GM19395 (cell line): ENCODE measurements around the gene LCE2A.
"Not testable (repeated sequence)": the region's sequence is repeated elsewhere in the genome, so short reads cannot be mapped to it uniquely, and the experiment has no call there.

Source experiments
- ATAC-seq: cut with Tn5 transposase; IDR thresholded peaks from one replicate; pipeline ENCODE4 v1.9.1; 2021; ENCODE audit warnings: mild to moderate bottlenecking, moderate library complexity; ENCODE audit not compliant: unreplicated experiment

Gene LCE2A, protein sequence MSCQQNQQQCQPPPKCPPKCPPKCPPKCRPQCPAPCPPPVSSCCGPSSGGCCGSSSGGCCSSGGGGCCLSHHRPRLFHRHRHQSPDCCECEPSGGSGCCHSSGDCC

DNA sequence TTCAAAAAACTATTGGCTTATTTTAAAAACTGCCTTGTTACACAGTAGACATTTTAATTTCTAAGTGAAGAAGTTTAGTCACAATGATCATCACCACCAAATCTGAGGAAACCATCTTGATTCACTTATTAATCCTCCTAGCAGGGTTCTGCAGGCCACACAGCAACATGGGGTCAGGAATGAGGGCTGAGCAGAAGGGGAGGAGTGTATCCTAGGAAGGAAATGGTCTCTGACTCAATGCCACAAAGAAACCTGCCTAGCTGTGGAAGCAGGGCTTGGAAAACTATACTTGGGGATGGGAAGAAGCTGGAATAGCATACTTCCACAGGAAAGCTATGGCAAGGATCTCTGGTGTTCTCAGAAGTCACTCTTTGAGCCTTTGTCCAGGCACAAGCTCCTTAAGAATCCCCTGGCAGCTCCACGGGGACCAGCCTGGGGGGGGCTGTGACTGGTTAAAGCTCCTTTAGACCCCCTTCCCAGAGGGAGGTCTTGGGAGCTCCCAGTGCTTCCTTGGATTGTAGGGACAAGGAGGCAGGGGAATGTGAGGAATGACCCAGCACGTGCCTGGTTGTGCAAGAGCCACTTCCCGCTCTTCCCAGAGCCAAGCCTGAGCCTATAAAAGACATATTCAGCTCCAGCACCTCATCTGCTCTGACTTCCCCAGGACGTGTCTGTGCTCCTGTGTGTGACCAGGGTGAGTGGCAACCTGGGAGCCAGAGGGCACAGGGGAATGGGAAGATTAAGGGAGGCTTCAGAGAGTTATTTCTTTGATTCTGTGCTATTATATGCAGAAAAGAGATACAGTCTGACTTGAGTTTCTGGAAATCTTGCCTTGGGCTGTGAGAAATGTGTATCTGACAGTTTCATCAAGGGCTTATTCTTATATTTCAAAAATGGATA, at the start of gene LCE2A:
TSS of gene LCE2A (plus strand) at position 645 of the 900 bp plus-strand sequence. CDS start 557 bp downstream, outside the sequence.
- ATAC-seq: no peak

DNA sequence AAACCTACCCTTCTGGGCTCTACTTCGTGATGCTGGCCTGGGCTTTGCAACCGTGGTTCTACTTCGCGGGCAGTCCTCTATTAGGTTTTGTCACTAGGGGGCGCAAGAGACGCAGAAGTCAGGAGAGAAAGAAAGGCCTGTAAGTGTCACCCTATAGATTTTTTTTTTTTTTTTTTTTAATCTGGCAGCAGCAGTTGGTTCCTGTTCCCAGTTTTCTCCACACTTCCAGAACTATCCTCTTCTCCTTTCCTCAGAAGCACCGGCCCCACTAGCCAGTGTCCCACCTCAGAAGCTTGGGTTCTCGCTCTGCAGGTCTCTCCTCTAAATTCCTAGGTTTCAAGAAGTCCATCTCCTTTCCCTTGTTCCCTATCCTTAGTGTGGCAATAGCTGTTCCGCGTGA, 44.0 kb upstream of the LCE2A start:
- no peak for ATAC-seq

DNA sequence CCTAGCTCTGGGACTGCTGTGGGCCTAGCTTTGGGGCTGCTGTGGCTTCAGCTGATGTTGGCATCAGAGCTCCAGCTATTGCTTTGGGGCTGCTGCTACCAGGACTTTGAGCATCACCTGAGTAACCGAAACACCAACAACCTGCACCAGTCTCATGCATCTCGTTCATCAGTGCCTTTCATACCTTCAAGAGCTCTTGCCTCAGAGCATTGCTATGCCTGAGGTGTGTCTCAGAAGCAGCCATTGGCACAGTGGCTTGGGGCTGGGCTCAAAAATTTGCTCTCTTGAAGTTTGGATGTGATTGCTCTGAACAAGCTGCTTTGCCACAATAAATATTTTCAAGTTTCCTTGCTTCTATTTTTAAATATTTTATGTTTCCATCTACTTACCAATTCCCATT, 41.7 kb upstream of the LCE2A start:
- ATAC-seq: no peak

DNA sequence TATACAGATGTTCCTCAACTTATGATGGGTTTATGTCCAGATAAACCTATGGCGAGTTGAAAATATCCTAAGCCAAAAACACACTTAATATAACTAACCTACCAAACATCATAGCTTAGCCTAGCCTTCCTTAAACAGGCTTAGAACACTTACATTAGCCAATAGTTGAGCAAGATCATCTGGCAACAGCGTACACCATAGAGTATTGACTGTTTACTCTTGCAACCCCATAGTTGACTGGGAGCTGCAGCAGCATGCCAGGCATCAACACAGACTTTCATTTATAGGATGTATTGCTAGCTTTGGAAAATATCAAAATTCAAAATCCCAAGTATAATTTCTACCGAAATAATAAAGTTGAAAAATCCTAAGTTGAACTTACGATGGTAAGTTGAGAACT, 40.5 kb upstream of the LCE2A start:
- ATAC-seq: no peak

DNA sequence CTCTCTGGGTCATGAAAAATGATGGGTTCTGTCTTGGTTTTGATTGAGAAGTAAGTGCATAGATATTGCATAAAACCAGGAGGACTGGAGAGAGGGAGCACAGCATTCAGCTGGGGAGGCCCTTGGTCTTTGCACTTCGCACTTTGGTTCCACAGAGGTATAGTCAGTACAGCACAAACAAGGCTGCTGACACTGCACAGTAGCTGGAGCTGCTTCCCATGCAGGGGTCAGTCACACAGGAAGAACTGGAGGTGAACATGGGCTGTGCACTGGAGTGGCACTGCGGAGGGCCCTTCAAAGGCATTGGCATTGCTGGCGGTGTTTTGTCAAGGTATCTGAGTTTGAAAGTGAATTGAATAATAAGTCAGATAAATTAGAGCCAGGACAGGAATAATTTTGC, 39.5 kb upstream of the LCE2A start:
- ATAC-seq: no peak

DNA sequence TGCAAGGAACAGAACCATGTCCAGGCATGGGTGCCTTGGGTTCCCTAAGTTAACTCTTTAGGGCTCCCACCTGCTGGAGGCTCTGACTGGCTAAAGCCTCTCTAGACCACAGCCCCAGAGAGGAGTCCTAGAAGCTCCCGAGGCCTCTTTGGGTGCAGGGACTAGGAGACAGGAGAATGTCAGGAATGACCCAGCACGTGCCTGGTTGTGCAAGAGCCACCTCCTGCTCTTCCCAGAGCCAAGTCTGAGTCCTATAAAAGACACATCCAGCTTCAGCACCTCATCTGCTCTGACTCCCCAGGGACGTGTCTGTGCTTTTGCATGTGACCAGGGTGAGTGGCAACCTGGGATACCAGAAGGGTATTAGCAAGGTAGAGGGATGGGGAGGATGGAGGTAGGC, 35.0 kb upstream of the LCE2A start, which contains the start of gene LCE2D:
TSS of gene LCE2D (plus strand) at position 283 of the 400 bp plus-strand sequence. CDS start 726 bp downstream, outside the sequence.
- no peak for ATAC-seq

DNA sequence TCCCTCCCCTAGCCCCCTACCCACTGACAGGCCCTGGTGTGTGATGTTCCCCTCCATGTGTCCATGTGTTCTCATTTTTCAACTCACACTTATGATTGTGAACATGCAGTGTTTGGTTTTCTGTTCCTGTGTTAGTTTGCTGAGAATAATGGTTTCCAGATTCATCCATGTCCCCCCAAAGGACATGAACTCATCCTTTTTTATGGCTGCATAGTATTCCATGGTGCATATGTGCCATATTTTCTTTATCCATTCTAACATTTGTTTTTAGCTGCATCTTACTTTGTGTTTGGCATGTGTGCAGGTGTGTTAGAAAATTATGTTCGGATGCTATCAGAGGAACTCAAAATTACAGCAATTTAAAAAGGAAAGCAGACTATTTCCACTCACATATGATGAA, 32.0 kb upstream of the LCE2A start:
- not testable (repeated sequence) for ATAC-seq

DNA sequence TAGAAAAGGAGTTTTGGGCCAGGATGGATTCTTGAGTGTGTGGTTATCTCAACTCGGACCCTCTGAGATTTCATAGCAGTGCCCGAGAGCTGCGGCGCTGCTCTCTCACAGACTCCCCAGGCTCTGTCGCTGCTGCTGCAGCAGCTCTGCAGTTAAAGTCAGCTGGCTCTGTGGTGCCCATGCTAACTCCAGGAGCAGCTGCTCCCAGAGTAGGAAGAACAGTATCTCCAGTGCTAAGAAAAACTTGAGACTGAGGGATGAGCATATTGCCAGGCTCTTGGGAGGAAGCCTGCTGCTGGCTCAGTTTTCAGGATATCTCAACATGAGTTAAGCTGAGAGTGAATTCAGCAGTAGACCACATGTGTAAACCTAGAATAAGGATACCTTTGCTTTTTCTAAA, 30.5 kb upstream of the LCE2A start:
- no peak for ATAC-seq

DNA sequence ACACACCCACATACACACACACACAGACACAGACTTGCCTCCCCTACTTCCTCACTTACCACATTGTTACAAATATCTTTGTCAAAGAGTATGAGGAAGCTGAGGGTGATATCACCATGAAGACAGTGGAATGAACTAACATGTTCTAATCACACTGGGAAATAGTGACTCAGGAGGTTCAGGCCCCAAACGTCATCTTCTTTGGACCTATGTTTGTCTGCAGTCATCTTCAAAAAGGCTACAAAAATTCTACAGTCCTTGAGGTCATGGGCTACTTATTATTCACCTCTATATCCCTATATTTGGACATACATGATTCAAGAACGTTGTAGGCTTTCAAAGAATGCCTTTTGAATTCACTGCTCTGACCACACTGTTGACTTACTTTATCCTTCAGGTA, 25.1 kb upstream of the LCE2A start:
- no peak for ATAC-seq

DNA sequence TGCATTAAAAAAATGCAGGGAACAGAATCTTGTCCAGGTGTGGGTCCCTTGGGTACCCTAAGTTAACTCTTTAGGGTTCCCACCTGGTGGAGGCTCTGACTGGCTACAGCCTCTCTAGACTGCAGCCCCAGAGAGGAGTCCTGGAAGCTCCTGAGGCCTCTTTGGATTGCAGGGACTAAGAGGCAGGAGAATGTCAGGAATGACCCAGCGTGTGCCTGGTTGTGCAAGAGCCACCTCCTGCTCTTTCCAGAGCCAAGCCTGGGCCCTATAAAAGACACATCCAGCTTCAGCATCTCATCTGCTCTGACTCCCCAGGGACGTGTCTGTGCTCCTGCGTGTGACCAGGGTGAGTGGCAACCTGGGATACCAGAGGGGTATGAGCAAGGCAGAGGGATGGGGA, 23.2 kb upstream of the LCE2A start, which contains the start of gene LCE2C:
TSS of gene LCE2C (plus strand) at position 297 of the 400 bp plus-strand sequence. CDS start 737 bp downstream, outside the sequence.
- not testable (repeated sequence) for ATAC-seq

DNA sequence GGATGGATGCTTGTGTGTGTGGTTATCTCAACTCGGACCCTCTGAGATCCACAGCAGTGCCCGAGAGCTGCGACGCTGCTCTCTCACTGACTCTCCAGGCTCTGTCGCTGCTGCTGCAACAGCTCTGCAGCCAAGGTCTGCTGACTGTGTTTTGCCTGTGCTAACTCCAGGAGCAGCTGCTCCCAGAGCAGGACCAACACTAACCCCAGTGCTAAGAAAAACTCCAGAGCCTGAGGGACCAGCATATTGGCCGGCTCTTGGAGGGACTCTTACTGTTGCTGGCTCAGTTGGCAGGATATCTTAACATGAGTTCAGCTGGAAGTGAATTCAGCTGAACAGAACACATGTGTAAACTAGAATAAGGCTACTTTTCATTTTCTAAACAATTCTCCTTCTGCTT, 18.7 kb upstream of the LCE2A start:
- no peak for ATAC-seq

DNA sequence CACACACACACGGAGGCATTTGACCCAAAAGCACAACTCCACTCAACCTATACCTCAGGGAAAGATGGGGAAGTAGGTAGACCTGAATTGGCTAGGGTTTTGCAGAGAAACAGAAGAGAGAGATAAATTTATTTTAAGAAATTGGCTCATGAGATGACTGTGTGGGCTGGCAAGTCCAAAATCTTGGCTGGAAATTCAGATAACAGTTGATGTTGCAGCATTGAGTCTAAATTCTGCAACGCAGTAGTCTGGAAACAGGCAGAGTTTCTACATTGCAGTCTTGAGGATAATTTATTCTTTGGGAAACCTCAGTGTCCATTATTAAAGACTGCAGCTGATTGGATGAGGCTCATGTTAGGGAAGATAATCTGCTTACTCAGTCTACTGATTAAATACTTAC, 16.5 kb upstream of the LCE2A start:
- ATAC-seq: no peak

DNA sequence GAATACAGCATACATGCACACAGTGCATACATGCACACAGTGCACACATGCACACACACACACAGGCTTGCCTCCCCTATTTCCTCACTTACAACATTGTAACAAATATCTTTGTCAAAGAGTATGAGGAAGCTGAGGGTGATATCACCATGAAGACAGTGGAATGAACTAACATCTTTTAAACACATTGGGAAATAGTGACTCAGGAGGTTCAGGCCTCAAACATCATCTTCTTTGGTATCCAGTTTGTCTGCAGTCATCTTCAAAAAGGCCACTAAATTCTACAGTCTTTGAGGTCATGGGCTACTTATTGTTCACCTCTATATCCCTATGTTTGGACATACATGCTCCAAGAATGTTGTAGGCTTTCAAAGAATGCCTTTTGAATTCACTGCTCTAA, 14.3 kb upstream of the LCE2A start:
- no peak for ATAC-seq

DNA sequence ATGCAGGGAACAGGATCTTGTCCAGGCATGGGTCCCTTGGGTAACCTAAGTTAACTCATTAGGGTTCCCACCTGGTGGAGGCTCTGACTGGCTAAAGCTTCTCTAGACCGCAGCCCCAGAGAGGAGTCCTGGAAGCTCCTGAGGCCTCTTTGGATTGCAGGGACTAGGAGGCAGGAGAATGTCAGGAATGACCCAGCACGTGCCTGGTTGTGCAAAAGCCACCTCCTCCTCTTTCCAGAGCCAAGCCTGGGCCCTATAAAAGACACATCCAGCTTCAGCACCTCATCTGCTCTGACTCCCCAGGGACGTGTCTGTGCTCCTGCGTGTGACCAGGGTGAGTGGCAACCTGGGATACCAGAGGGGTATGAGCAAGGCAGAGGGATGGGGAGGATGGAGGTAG, 12.3 kb upstream of the LCE2A start, which contains the start of gene LCE2B:
TSS of gene LCE2B (plus strand) at position 301 of the 400 bp plus-strand sequence. CDS start 721 bp downstream, outside the sequence.
- not testable (repeated sequence) for ATAC-seq

DNA sequence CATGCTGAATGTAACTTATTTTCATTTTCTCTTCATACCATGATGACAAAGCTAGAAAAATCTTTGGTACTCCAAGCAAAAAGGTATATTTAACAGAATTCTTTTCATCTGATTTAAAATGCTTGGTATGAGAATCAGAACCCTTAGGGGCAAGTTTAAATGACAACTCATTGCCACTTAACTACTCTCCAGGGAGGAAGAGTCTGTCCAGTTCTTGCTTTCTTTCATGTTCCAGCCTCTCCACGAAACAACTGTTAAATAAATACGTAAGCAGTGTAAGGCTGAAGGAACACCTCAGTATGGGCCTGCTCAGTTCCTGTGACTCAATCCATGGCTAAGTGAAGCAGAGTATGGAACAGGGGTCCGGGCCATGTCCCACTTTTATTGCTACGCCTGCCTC, 1.6 kb downstream of the LCE2A start:
- no peak for ATAC-seq

DNA sequence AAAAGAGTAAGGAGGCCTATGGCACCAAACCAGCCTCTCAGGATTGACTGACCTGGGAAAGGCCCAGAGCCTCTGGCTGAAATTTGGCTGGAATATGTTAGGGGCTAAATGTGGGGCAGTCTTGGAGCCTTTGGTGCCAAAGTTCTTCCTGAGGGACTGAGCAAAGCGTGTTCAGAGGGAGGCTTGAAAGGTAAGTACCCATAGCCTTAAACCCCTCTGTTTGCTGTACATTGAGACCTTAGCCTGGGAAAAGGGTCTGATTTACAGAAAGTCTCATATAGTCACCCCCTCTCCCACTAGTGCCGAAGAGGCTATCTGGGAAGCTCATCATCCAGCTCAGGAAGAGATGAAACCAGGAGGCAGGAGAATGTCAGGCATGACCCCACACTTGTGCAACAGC, 9.7 kb downstream of the LCE2A start, which contains the start of gene LCE4A:
TSS of gene LCE4A (plus strand) at position 301 of the 400 bp plus-strand sequence. CDS start 916 bp downstream, outside the sequence.
- no peak for ATAC-seq

DNA sequence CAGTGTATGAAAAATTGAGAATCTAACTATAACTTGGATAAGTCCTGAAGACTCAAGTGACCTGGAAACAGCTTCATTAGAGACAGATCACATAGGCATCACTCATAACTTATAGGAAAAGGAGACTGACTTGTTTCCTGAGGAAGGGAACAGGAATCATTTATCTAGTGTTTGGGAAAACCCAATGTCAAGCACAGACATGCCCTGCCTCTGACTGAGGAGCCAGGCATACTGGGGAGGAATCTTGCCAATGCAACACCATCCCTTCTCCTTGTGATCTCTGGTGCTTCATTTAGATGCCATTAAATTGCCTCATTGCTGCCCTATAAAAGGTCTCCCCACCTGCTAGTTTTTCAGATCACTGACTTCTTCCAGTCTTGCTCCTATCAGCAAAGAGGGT, 20.1 kb downstream of the LCE2A start:
- no peak for ATAC-seq

DNA sequence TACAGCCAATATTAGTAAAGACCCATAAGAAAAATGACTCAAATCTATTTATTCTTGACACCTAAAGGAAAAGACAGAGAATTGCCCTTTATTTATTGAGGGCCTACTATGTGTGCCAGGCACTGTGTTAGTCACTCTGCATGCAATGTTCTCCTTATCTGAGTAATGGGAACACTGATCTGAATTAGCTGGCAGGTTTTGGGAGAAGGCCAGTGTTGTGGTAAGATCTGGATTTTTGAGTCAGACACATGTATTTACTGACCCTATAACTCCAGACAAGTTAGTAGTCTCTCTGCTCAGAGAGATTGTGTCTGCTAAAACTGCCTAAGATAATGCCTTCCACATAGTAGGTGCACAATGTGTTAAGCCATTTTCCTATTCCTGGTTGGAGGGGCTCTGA, 27.1 kb downstream of the LCE2A start:
- no peak for ATAC-seq

DNA sequence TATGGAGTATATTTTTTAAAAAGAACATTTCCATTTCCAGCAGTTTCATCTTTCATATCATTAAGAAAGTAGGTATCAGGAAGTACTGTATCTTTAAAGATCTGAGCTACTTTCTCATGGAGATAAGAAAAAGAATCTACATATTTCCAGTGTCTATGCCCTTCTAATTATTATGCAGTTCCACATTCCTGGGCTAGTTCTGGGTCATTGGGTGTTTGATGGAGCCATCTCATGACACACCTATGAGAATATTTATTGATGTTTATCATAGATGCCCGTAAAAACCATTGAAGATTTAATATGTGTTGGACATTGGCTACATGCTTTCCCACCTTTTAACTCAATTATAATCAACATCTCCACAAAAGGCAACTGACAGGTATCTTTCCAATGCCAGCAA, 30.8 kb downstream of the LCE2A start:
- ATAC-seq: no peak

DNA sequence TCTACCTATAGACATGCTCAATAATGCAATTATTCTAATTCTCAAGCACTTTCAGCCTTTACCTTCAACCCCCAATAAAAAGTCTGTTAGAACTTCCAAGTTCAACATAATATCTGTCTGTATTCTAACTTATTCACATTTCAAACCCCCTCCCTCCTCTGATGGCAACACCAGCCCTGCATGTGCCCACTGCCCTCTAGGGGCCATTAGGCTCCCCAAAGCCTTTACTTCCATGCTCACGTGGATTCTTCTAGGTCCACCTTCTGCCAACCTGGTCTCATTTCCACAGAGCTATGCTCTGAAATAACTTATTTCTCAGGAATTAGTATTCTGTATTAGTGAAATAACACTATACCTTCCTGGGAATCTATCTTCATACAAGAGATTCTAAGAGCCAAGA, 37.5 kb downstream of the LCE2A start:
- no peak for ATAC-seq

DNA sequence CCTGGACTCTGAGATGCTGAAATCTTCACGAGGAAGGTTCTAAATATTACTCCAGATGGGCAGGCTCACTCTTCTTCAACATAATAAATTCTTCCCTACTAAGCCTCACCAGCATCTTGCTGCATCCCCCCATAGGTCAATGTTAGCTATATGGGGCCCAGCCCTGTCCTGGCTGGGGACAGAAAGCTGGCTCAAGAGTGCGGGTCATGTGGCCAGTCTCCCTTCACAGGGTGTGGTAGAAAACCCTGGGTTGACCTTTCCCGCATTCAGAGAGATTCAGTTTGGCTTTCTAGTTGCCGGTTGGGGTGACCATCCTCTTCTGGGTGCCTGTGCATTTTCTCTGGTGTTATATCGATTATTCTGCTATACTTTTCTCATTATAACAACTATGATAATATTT, 39.9 kb downstream of the LCE2A start:
- ATAC-seq: no peak

DNA sequence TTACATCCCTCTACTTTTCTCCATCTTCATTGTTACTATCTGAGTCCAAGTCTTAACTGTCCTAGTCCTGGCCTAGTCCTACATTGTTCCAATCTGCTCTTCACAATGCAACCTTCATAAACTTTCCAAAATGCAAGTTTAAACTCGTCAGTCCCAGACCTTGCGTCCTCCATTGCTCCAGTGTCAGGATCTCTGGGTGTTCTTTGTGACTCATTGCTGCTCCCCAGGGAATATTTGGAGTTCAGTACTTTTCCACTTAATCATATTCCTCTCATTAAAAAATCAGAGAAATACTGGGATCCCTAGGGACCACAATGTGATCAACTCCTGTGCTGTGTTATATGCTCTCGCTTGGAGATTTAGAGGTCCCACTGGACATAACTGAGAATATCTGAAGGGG, 41.7 kb downstream of the LCE2A start:
- ATAC-seq: no peak
